GM18873 (cell line): Measurements from ENCODE around the gene PNPLA6.

ENCODE experiments used
- ATAC-seq: cut with Tn5 transposase; IDR thresholded peaks from one replicate; pipeline ENCODE4 v1.9.1; 2021; ENCODE audit warnings: mild to moderate bottlenecking, moderate library complexity, moderate number of reproducible peaks; ENCODE audit not compliant: unreplicated experiment, low FRiP score

The PNPLA6 gene

GRCh38 chr19:7595466-7596133, 60.1 kb downstream of the PNPLA6 start, which contains the start of gene CAMSAP3:
CAMSAP3 (plus strand) TSS chr19:7595863; CDS start chr19:7596003, 140 bp downstream.
- no peak for ATAC-seq

- no peak for ATAC-seq
Measured at GRCh38 chr19:7596211-7596937, 60.9 kb downstream of the PNPLA6 start.

GRCh38 chr19:7597689-7598088, 62.2 kb downstream of the PNPLA6 start:
- ATAC-seq: no peak

- no peak for ATAC-seq
Measured at GRCh38 chr19:7598180-7598579, 62.7 kb downstream of the PNPLA6 start.

GRCh38 chr19:7600721-7601120, 65.2 kb downstream of the PNPLA6 start:
- ATAC-seq: no peak

GRCh38 chr19:7602240-7602934, 66.9 kb downstream of the PNPLA6 start:
- no peak for ATAC-seq

GRCh38 chr19:7602935-7603497, 67.5 kb downstream of the PNPLA6 start:
- no peak for ATAC-seq

GRCh38 chr19:7603919-7604318, 68.4 kb downstream of the PNPLA6 start:
- ATAC-seq: no peak

- no peak for ATAC-seq
Measured at GRCh38 chr19:7605490-7606222, 70.1 kb downstream of the PNPLA6 start.

GRCh38 chr19:7606289-7606688, 70.8 kb downstream of the PNPLA6 start:
- ATAC-seq: no peak

GRCh38 chr19:7607212-7607873, 71.8 kb downstream of the PNPLA6 start:
- no peak for ATAC-seq

- no peak for ATAC-seq
Measured at GRCh38 chr19:7607874-7608560, 72.5 kb downstream of the PNPLA6 start.

GRCh38 chr19:7610491-7611240, 75.1 kb downstream of the PNPLA6 start:
- ATAC-seq: no peak
